ENCODE results near the gene CABLES2.

CABLES2 gene

DNA sequence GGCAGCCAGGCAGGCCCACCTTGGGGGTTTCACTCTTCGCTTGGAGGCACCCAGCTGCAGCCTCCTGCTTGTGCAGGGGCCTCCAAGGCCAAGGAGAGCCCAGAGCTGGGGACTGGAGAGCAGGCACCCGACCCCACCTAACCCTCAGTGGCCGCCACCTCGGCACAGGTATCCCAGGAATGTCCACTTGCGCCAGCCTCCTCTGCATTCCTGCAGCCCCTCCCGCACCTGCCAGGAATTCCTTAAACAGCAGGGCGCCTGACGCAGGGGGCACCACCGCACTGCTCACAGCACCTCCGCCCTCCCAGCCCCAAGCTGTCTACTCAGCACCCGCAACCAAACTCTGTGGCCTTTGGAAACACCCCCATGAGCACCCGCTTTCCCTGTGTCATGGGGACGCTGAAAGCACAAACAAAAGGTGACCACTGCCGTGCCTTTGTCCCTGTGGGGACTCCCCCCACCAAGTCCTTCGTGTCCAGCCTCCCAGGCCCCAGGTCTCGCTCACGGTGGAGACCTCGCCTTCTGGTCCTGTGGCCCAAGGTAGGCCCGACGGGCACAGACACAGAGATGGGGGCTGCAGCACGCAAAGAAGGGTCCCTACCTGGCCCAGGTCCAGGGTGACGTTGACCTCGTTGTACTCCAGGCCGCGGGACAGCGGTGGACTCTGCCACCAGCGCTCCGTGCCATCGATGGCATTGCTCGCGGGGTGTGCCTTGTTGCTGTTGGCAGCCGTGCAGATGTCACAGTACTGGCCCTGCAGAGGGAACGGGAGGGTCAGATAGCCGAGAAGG, 45.1 kb downstream of the CABLES2 start:
- no peak for DNase-seq (ENCODE audit: low read depth)

DNA sequence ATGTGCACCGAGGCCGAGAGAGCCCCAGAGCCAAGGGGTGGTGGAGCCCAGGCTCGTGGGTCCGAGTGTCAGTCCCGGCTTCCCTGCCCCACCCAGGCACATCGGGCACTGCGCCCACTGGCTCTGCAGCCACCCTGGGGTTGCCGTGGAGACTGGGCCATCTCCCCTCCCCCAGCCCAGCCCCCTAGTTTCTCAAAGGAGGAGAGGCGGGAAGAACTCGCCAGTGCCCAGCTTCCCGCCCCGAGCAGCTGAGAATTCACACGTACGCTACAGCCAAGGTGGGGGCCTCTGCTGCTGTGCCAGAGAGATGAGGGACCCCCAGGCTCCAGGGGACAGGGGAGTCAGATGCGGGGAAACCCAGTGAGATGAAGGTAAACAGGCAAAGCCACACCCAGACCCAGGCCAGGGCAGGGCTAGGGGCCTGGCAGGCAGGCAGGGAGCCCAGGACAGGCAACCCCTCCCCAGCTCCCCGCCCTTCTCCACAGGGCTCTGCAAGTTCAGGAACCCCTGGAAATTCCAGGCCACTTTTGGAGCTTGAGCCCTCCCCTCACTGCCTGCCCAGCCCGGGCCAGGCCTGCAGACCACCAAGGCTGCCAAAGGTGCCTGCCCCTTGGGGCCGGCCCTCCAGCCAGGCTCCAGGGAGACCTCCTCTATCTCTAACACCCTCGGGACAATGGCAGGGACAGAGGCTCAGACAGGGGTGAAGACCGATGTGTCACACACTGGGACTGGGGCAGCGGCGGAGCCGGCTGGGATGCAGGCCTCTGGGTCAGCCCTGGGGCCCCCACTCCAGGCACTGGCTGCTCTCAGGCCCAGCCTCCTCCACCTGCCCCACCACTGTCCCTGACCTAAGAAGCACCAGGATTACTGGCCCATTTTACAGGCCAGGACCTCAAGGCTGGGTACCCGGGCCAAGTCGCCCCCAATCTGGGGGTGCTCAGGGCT, 46.0 kb downstream of the CABLES2 start:
- DNase-seq (ENCODE audit: low read depth): no peak

DNA sequence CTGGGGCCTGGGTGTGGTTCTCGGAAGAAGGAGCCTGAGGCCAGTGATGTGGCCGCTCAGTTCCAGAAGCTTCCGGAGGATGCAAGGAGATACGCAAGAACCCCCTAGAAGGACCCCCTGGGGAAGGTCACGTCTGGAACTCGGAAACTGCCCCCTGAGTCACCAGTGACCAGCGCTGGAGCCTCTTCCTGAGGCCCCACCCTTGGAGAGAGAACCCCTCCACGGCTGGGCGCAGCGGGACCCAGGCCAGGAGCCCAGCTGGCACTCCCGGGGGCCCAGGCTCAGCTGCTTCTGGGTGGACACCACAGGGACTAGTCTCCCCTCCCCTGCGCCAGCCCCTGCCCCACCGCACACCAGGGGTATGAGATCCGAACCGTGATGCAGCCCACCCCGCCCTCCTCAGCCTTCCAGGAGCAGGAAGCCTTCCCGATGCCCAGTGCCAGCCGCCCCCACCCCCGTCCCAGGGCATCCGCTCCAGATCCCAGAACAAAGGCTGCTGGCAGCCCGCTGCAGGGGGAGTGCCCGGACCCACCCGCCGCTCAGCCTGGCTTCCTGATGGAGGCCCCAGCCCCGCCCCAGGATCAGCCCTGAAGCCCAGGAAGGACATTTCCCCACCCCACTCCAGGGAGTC, 47.5 kb downstream of the CABLES2 start:
- no peak for DNase-seq (ENCODE audit: low read depth)

DNA sequence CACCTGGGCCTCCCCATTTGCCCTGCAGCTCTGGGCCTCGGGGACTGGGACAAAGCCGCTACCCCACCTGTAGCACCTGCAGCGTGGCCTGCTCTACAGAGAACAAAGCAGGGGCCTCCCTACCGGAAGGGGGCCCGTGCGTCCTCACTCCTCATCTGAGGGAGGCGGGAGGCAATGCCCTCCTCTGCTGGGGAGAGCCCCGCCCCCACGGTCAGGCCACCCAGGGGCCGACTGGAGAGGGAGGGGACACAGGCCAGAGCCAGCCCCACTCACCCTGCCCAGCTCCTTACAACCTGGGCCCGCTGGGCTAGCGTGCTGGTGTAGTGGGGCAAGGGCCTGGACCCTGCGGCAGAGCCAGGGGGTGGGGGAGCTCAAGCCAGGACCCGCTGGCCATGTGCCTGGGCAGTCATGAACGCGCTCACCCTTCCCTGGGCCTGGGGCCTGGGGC, 48.0 kb downstream of the CABLES2 start:
- DNase-seq (ENCODE audit: low read depth): no peak

DNA sequence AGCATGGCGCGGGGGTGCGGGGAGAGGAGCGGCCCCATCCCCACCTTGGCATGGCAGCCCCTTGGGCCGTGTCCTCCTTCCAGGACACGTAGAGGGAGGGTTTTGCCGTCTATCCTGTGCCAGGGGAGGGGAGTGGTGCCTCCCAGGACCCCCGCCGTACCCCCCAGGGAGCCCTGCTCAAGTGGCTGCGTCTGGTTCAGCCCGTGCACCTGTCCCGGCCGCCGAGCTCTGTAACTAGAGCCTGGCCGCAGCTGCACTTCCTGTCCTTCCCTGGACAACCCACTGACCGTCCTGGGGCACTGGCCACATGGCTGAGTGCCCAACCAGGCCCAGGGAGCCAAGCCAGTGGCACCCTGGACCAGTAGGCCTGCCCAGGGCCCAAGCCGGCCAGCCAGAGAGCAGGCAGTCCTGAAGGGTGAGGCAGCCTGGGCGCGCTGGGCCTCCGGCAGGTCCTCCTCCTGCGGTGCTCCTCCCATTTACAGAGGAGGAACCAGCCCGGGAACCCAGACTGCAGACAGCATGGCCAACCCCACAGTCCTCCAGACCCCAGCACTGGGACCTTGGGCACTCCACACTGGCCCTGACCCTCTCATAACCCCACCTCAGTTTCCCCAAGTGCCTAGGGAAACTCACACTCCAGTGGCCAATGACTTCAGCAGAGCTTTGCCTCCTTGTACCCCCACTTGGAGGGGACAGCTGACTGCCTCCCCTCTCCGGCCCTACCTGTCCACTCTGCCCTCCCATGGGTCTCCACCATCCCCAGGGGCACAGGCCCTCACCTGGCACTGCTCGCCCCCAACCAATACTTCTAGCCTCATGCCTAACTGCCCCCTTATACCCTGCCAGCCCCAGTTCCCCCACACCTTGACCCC, 48.7 kb downstream of the CABLES2 start:
- DNase-seq (ENCODE audit: low read depth): no peak

DNA sequence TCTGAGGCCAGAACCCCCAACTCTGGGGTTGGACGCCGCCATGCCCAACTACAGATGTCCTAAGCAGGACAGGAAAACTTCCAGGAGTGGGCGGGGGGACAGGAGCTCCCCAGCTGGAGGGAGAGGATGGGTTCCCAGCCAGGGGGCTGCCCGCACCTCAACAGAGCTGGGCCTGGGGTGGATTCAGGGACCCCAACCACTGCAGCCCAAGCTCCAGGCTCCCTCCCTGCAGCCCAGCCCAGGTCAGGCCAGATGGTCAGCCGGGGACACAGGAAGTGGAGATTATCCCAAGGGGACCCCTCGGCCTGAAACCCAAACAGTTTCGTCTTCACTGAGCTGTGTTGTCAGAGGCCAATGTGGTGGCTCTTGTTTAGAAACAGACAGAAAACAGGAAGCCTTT, 49.4 kb downstream of the CABLES2 start:
- no peak for DNase-seq (ENCODE audit: low read depth)

DNA sequence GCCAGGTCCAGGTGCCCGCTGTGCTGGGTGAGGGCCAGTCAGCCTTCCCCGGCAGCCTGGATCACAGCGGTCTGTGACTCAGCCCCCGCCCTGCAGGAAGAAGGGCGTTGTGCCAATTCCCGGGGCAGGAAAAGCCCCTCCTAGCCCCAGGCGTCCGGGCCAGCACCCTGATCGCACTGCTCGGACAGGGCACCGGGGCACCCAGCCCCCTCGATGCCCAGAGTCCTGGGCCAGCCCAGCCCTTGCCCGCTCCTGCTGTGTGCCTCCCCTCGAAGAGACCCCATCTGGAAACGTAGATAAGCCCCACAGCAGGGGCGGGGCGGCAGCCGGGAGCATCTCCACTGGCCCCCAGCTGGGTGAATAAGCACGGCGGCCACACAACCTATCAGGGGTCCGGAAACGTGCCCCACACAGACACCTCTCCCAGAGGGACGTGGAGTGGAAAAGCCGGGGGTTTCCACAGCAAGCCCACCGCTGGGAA, 49.9 kb downstream of the CABLES2 start:
- no peak for DNase-seq (ENCODE audit: low read depth)

DNA sequence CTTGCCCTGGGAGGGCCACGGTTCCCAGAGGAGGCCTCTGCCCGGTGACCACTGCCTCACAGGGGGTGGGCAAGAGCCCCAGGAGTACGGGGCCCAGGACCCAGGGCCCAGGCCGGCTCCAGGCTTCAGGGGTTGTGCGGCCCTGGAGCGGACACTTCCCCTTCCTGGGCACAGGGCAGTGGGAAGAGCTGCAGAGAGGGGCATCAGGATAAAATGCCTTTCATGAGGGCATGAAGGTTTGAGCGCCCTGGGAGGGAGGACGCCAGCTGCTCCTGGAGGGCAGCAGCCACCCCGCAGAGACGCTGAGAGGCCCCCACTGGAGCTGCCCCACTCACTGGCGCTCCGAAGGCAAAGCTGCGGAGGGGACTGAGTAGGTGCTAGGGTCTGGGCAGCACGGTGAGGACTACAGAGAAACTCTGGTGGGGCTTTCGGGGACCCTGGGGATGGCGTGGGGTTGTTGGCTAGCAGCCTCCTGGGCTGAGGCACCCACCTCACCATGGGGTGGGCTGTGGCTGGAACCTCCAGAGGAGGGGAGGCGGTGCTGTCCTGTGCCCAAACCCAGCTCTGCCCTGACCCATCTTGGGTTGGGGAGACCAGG, 50.4 kb downstream of the CABLES2 start:
- no peak for DNase-seq (ENCODE audit: low read depth)

DNA sequence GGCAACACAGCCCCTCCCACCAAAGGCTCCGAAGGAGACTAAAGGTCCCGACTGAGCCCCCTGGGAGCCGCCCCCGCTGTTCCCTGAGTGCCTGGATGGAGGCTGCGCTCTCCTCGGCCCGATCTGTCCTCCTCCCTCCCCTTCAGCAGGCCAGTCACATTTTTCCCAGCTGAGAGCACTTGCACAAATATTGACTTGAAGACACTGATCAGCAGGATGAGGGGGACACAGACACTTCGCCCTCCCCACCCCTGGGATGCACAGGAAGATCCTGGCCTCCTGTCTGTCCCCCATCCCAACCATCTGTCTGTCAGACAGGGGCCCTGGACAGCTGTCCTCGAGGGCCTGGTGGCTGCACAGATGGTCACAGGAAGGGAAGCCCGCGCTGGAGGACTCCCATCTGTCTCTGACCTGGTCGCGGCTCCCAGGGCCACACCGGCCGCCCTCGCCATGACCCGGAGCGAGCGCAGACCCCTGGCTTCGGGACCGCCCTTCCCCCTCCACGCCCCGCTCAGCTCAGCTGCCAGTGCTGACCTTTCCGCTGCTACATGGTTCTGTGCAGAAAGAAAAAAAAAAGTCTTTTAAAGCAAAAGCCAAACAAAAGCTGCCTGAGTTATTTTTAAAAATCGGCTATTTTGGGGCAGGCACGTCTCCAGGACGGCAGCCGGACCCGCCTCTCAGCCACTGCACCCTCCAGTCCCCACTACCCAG, 51.1 kb downstream of the CABLES2 start:
- DNase-seq (ENCODE audit: low read depth): no peak

DNA sequence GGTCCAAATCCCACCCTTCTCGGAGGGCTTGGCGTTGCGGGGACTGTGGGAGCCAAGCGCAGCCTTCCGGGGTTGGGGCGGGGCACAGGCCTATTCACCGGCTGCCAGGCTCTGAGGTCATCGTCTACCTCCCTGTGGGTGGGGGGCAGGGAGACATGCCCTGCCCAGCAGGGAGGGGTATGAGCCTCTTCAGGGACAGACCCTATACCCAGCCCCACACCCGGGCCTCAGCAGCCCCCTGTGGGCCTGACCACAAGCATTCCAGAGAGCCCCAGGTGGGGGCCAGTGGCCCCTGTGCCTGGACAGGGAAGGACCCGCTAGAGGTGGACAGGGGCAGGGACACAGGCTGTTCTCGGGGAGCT, 51.6 kb downstream of the CABLES2 start:
- DNase-seq (ENCODE audit: low read depth): no peak

DNA sequence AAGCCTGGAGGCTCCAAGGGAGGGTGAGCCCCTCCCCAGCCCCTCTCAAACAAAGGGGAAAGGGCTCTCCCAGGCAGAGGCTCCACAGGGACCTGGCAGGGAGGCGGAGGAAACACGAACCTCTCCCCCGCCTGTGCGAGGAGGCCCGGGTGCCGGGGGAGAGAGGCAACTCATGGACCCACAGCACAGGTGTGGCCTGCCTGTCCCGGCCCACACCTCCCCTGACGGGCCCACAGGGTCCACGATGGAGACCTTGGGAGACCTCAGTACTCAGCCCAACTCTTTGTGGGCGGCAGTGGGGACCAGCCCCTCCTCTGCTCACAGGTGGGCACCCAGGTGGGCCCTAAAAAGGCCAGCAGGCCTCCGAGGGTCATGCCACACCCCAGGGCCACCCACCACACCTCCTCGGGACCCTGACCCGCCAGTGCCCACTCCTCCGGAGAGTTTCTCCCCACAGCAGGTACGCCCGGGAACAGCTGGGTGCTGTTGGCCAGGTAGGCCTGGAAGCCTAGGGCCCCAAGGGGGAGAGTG, 52.2 kb downstream of the CABLES2 start:
- no peak for DNase-seq (ENCODE audit: low read depth)

DNA sequence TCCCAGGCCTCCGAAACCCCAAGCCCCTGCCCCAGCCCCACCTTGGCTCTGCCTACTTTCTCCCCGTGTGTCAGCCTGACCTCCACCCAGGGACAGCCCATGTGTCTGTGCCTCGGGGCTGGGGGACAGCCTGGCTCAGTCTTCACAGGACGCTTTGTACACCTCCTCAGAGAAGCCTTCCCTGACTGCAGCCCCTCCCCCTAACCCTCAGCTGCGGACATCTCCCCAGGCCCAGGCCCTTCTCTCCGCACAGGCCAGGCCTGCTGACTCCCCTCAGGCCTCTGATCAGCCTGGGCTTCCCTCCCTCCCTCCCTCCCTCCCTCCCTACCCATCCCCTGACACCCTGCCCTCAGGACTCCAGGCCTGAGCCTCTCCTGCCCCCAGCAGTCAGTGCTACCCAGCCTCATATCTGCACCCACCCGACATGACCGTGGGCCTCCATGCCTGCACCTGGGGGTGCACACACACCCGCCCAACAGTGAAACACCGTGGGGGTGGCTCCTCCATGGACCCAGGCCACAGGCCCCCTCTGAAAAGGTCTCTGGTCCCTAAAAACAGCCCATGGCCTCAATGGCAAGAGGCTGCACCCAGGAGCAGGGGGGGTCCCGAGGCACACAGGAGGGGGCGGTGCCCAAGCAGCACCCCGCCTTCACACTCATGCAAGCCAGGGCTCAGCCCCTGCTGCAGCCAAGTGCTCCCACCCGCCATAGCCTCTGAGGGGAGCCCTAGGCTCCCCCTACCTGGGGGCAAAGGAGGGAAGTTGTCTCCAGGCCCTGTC, 52.9 kb downstream of the CABLES2 start:
- DNase-seq (ENCODE audit: low read depth): no peak

DNA sequence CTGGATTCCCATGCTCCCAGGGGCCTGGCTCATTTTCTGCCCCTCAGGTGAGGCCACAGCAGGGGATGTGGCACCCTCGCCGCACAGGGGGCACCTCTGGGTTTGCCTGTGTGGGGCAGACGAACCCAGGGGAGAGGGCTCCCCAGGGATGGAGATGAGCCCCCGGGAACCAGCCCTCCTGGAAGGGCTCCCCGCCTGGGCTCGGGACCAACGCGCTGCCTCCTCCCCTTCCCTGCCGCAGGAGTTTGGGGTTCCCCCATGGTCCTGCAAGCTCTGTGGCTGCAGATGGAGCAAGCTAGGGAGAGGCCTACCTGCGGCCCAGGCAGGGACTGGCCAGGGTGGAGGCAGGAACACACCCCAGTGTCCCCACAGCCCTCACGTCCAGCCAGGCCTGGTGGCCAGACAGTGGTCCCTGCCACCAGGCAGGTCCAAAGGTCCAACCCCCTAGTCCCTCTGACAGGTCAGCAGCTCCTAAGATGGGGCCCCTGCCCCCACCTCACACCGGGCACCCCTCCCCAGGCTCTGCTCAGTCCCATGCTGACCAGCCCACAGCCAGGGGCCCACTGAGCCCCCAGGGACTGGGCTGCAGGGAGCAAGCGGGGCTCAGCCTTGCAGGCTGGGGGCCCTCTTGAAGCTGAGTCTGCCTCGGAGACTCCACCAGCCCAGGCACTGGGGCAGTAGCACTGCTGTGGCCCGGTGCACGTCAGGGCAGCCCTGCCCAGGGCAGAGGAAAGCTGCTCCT, 53.6 kb downstream of the CABLES2 start:
- no peak for DNase-seq (ENCODE audit: low read depth)

DNA sequence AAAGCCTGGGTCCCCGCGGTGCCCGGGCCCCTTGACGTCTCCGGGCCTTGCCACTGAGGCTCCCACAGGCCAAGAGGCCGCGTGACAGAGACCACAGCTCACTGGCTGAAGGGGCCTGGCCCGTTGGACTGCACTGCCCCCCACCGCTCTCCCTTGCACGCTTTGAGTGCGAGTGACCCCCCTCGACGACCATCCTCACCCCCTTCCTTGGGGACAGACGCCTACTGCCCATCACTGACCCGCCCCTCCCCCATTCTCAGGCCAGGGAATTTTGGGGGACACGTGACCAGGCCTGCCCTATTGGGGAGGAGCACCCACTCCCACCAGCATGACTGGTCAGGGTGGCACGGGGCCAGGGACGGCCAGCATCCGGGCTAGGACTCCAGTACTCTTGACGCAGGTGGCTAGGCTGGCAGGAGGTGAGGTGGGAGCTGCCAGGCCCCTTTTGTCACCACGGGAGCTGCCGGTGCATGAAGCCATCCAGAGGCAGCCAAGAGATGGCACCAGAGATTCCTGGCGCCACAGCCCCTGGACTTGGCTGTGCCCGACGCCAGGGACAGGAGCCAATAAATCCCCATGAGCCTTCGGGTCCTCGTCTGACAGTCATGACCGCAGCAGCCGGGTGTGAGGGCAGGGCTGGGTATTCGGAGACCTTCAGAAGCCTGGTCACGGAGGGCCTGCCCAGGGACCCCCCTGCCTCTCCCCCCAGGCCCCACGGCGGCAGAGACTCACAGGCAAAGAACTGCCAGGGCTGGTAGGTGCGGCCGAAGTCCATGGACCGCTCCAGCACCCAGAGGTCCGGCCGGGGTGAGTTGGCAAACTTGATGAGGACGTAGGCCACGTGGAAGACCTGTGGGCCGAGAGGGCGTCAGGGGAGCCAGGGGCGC, 54.4 kb downstream of the CABLES2 start:
- no peak for DNase-seq (ENCODE audit: low read depth)

DNA sequence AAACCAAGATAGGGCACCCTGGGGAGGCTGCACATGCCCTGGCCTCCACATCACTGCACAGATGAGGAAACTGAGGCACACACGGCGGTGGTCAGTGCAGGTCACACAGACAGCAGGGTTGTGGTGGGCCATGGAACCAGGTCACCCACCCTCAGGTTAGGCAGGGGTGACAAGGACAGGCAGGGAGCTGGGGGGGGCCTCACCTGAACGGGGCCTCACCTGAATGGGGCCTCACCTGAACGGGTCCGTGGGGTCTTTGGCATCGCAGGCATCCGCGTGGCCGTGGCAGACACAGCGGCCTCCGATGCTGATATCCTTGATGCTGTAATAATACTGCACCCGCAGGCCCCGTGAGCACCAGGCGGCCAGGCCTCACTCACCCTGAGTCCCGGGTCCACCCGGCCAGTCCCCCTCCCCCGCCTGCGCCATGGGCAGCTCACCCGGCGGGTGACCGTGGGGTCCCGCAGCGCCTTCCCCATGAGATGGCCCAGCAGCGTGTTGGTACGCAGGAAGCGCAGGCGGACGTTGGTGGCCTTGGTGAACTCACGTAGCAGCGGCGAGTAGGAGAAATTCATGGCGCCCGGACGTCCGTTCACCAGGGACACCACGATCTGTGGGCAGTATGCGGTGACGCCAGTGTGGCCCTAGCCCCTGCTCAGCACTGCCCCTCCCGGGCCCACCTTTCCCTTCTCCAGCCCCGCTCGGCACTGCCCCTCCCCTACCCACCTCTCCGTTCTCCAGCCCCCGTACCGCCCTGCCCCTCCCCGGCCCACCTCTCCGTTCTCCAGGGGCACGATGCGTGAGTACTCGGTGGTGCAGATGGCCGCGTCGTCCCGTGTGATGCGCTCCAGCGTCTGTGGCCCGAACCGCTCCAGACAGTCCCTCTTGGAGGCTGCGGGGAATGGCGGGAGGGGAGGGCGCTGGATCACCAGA, 55.4 kb downstream of the CABLES2 start:
- no peak for DNase-seq (ENCODE audit: low read depth)

DNA sequence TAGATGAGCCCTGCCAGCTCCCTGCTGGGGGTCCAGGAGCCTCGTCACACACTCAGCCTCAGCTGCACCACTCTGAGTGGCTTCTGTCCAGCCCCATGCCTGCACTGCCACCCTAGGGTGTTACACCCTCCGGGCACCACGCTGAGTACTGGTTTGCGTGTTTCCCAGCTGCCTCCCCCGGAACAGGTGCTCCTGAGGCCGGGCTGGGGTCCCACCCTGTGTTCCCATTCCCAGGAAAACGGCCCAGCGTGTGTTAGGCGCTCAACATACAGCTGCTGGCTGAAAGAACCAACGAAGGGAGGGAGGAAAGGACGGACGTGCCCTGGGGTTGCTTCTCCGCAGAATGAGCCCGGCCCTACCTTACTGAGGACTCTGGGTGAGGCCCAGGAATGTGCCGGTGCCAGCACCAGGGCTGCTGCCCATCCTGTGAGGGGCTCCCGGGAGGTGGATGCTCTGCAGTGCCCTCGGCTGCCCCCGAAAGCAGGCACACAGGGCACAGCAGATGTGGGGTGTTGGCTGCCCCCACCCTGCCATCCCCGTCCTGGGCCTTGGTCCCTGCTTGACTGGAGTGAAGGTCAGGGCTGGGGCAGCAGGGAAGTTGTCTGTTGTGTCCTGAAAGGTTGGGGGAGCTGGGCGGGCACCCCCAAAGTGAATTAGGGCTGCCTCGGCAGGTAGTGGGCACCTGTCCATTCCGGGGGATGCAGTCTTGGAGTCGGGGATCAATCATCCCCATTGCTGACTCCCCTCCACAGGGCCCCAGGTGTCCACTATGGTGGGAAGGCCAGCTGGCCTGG, 56.3 kb downstream of the CABLES2 start:
- no peak for DNase-seq (ENCODE audit: low read depth)
